ENCODE data around the gene CD33.

- TF ChIP-seq CTCF (conservative IDR thresholded peaks at IDR 0.05; ENCODE audit: low read depth, low read length) (no peak), EZH2 (IDR thresholded peaks at IDR 0.05; ENCODE audit: borderline replicate concordance, low read depth, low read length, poor library complexity, severe bottlenecking) (no peak)
These were observed 21.3 kb downstream of the CD33 start for GRCh38 chr19:51246164-51246552.

Data from A673 (cell line).